ENCODE data around the gene CSNK1G1. TPM values are rescaled to one million over a fixed set of nuclear protein-coding genes. Genes with fewer than 3 reads are reported as not detected.
A peak's percentile ranks its signal among the peaks of the same experiment; 100 is the strongest.

CSNK1G1 gene
- total RNA-seq, 1 donor from 2014 or later, result 37.0 TPM

GRCh38 chr15:64213646-64214045, 142.3 kb downstream of the CSNK1G1 start:
- H3K27ac ChIP-seq (ENCODE audit: low read depth, low read length), result no peak overlapping the region
- no peaks in the 10 kb centered on the region for H3K27me3 Mint-ChIP-seq (ENCODE audit: low read depth, unreplicated experiment)
- peaks cover 6% of the 10 kb centered on the region for H3K36me3 Mint-ChIP-seq (ENCODE audit: low read depth, unreplicated experiment)
- DNase-seq (ENCODE audit: low read depth), result no peak
- no peak for TF ChIP-seq CTCF (IDR thresholded peaks at IDR 0.05; ENCODE audit: insufficient read depth, low read depth, low read length)
- no peak for TF ChIP-seq EZH2 (IDR thresholded peaks at IDR 0.05; ENCODE audit: insufficient read depth, low read length)
- H3K4me1 Mint-ChIP-seq (ENCODE audit: low read depth, unreplicated experiment), result peaks cover 2% of the 10 kb centered on the region
- no peak overlapping the region for H3K9ac ChIP-seq (ENCODE audit: low read length)
- H3K4me2 ChIP-seq (ENCODE audit: low read length), result no peak overlapping the region
- H3K4me3 ChIP-seq (ENCODE audit: insufficient read depth, low read depth, low read length), result no peak overlapping the region
- peaks cover 24% of the 10 kb centered on the region for H4K20me1 ChIP-seq (ENCODE audit: insufficient read depth, low read length)
- H3K79me2 ChIP-seq (ENCODE audit: insufficient read depth, low read length), result peaks cover 5% of the 10 kb centered on the region
- H3K36me3 ChIP-seq (ENCODE audit: insufficient read depth, low read length), result peaks cover 12% of the 10 kb centered on the region
- peak overlapping the region; percentile 5 for H3K27ac Mint-ChIP-seq (ENCODE audit: unreplicated experiment)
- no peaks in the 10 kb centered on the region for H3K9me3 ChIP-seq (ENCODE audit: insufficient read depth, low read depth, low read length)
- no peak overlapping the region for H3K4me3 Mint-ChIP-seq (ENCODE audit: unreplicated experiment)
- no peaks in the 10 kb centered on the region for H3K4me1 ChIP-seq (ENCODE audit: insufficient read depth, low read length)
- H3K9me3 Mint-ChIP-seq (ENCODE audit: unreplicated experiment), result no peaks in the 10 kb centered on the region
- no peaks in the 10 kb centered on the region for H3K27me3 ChIP-seq (ENCODE audit: insufficient read depth, low read length)
- H2AFZ ChIP-seq (ENCODE audit: low read depth, low read length), result no peak overlapping the region
- no peak for FAIRE-seq

DNA sequence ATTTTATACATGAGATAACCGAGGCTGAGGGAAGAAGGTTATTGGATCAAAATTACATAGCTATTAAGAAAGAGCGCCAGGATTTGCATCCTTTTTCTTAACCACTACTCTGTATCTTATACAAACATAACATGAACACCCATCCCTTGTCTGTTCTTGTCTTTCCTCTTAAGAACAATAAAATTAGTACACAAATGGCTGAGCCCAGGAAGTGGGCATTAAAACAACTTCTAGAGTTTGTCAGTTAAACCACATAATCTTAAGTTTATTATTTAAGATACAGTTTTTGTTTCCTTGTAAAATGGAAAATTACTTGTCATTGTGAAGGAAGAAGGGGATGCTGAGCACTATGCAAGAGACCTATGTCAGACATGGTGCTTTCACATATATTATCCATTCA, 144.3 kb downstream of the CSNK1G1 start:
- no peaks in the 10 kb centered on the region for H3K9me3 Mint-ChIP-seq (ENCODE audit: unreplicated experiment)
- no peaks in the 10 kb centered on the region for H3K4me1 ChIP-seq (ENCODE audit: insufficient read depth, low read length)

More for the DNA sequence above, 144.3 kb downstream of the CSNK1G1 start:
- Histone ChIP-seq H3K27me3 (ENCODE audit: insufficient read depth, low read length) (no peaks in the 10 kb centered on the region), H3K4me3 (ENCODE audit: insufficient read depth, low read depth, low read length) (no peak overlapping the region), H3K9me3 (ENCODE audit: insufficient read depth, low read depth, low read length) (no peaks in the 10 kb centered on the region), H3K9ac (ENCODE audit: low read length) (no peak overlapping the region), H3K79me2 (ENCODE audit: insufficient read depth, low read length) (no peaks in the 10 kb centered on the region), H3K4me2 (ENCODE audit: low read length) (no peak overlapping the region), H4K20me1 (ENCODE audit: insufficient read depth, low read length) (peaks cover 13% of the 10 kb centered on the region), H3K27ac (ENCODE audit: low read depth, low read length) (no peak overlapping the region), H2AFZ (ENCODE audit: low read depth, low read length) (no peak overlapping the region), H3K36me3 (ENCODE audit: insufficient read depth, low read length) (peaks cover 12% of the 10 kb centered on the region)
- Mint-ChIP-seq H3K36me3 (ENCODE audit: low read depth, unreplicated experiment) (peaks cover 8% of the 10 kb centered on the region), H3K4me3 (ENCODE audit: unreplicated experiment) (no peak overlapping the region), H3K27me3 (ENCODE audit: low read depth, unreplicated experiment) (no peaks in the 10 kb centered on the region), H3K27ac (ENCODE audit: unreplicated experiment) (no peak overlapping the region), H3K4me1 (ENCODE audit: low read depth, unreplicated experiment) (peaks cover 2% of the 10 kb centered on the region)
- no peak for FAIRE-seq
- DNase-seq (ENCODE audit: low read depth), result no peak
- TF ChIP-seq EZH2 (IDR thresholded peaks at IDR 0.05; ENCODE audit: insufficient read depth, low read length), result no peak
- no peak for TF ChIP-seq CTCF (IDR thresholded peaks at IDR 0.05; ENCODE audit: insufficient read depth, low read depth, low read length)
